HG03442 (cell line): ENCODE data around the gene CD2.
"Not testable (repeated sequence)": the region's sequence is repeated elsewhere in the genome, so short reads cannot be mapped to it uniquely, and the experiment has no call there.

Experiments
- ATAC-seq: cut with Tn5 transposase; IDR thresholded peaks from one replicate; pipeline ENCODE4 v1.9.1; 2021; ENCODE audit warnings: mild to moderate bottlenecking, moderate library complexity; ENCODE audit not compliant: unreplicated experiment

CD2 gene

GRCh38 chr1:116756092-116756491, 1.9 kb downstream of the CD2 start:
- not testable (repeated sequence) for ATAC-seq

GRCh38 chr1:116758456-116758815, 4.2 kb downstream of the CD2 start:
- not testable (repeated sequence) for ATAC-seq

GRCh38 chr1:116759636-116760035, 5.4 kb downstream of the CD2 start:
- no peak for ATAC-seq

GRCh38 chr1:116760487-116760886, 6.3 kb downstream of the CD2 start:
- no peak for ATAC-seq

GRCh38 chr1:116760996-116761665, 6.9 kb downstream of the CD2 start:
- ATAC-seq = no peak

- ATAC-seq = no peak
Measured at GRCh38 chr1:116762281-116762680, 8.1 kb downstream of the CD2 start.

GRCh38 chr1:116762781-116763115, 8.5 kb downstream of the CD2 start:
- no peak for ATAC-seq

- no peak for ATAC-seq
Measured at GRCh38 chr1:116763116-116763786, 9.0 kb downstream of the CD2 start.

- ATAC-seq = no peak
Measured at GRCh38 chr1:116763787-116764465, 9.7 kb downstream of the CD2 start.

GRCh38 chr1:116764466-116764898, 10.3 kb downstream of the CD2 start:
- ATAC-seq = no peak

- no peak for ATAC-seq
Measured at GRCh38 chr1:116764906-116765862, 11.0 kb downstream of the CD2 start.

- no peak for ATAC-seq
Measured at GRCh38 chr1:116765962-116766361, 11.7 kb downstream of the CD2 start.

GRCh38 chr1:116766616-116767469, 12.6 kb downstream of the CD2 start:
- ATAC-seq = no peak

GRCh38 chr1:116767782-116768382, 13.7 kb downstream of the CD2 start:
- ATAC-seq = no peak

GRCh38 chr1:116768416-116769103, 14.3 kb downstream of the CD2 start:
- no peak for ATAC-seq

- ATAC-seq = peak; percentile 37
Measured at GRCh38 chr1:116769104-116769452, 14.8 kb downstream of the CD2 start.

GRCh38 chr1:116769561-116769977, 15.3 kb downstream of the CD2 start:
- peak; percentile 84 for ATAC-seq

- ATAC-seq = no peak
Measured at GRCh38 chr1:116769994-116770393, 15.8 kb downstream of the CD2 start.

GRCh38 chr1:116770625-116771024, 16.4 kb downstream of the CD2 start:
- no peak for ATAC-seq
